Stimulated activated CD4-positive, alpha-beta T cell treated with anti-CD3 and anti-CD28 coated beads, Interleukin-1b, Interleukin-23, amount 100 ng/mL, for 24 hours (primary cell): ENCODE measurements around the gene PNMA5.
A peak's percentile ranks its signal among the peaks of the same experiment; 100 is the strongest.
"Not testable (repeated sequence)": the region's sequence is repeated elsewhere in the genome, so short reads cannot be mapped to it uniquely, and the experiment has no call there.

Source experiments
- DNase-seq, 4 experiments: peaks; one replicate each; pipeline ENCODE4 v3.0.0-alpha.2; 2020; ENCODE audit warnings: low read depth in 4 of 4, low spot score in 1 of 4

The PNMA5 gene

GRCh38 chrX:152993933-152994332, at the start of gene PNMA5:
PNMA5 (minus strand) TSS chrX:152994116; CDS start chrX:152991598, 2,518 bp downstream.
- DNase-seq, result no peak

DNA sequence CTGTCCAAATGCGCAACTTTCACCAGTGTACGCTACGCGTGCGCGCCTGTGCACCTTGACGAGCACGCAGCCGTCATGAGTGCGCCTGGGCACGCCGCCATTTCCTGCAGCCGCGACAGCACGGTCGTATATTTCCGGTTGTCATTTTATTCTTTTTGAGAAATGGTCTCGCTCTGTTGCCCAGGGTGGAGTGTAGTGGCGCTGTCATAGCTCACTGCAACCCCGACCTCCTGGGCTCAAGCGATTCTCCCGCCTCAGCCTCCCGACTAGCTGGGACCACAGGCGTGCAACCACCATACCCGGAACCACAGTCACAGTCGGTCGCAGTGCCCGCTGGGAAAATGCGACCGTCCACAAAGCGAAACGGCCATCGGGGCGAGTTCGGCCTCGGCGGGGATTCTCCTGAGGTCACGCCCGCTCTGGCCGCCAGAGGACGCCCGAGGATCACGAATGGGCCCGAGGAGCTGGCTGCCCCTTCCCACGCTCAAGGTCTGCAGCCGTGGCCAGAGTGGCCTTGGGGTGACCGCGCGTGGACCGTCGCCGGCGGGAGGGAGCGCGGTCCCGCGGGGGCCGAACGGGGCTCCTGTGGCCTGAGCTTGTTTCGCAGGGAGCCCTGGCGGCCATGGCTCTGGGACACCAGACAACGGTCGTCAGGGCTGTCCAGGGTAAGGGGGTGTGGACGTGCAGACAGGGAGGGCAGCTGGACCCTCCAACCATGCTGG, 38.6 kb upstream of the PNMA5 start:
- peak; percentile 19 to 43 (median 36) for DNase-seq

- DNase-seq, result no peak
Observed at GRCh38 chrX:153030801-153031200, 36.9 kb upstream of the PNMA5 start.

GRCh38 chrX:153029875-153030274, 36.0 kb upstream of the PNMA5 start:
- DNase-seq, result no peak

GRCh38 chrX:153029162-153029561, 35.2 kb upstream of the PNMA5 start:
- no peak for DNase-seq

DNA sequence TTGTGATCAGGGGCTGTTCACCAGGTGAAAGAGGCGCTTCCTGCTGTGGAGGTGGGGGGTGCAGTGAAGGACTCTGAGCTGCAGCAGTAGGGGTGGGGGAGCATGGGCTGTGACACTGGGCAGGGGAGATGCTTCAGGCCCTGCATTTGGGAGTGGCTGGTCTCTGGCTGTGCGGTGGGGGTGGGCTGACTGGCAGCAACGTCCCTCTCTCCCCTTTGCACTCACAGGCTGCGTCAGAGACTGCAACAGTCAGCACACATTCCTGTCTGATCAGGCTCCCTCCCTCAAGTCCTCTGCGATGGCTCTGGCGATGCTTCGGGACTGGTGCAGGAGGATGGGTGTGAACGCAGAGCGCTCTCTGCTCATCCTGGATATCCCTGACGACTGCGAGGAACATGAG, 34.6 kb upstream of the PNMA5 start:
- not testable (repeated sequence) for DNase-seq

DNA sequence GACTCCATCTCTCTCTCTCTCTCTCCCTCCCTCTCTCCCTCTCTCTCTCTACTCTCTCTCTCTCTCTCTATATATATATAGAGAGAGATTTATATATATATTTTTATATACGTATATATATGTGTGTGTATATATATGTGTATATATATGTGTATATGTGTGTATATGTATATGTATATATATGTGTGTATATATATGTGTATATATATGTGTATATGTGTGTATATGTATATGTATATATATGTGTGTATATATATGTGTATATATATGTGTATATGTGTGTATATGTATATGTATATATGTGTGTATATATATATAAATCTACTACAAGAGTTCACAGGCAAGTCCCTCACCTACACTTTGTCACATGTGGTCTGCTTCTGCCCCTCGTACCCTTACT, 32.6 kb upstream of the PNMA5 start:
- DNase-seq, result not testable (repeated sequence)

- no peak for DNase-seq
Observed at GRCh38 chrX:153019166-153019565, 25.2 kb upstream of the PNMA5 start.

DNA sequence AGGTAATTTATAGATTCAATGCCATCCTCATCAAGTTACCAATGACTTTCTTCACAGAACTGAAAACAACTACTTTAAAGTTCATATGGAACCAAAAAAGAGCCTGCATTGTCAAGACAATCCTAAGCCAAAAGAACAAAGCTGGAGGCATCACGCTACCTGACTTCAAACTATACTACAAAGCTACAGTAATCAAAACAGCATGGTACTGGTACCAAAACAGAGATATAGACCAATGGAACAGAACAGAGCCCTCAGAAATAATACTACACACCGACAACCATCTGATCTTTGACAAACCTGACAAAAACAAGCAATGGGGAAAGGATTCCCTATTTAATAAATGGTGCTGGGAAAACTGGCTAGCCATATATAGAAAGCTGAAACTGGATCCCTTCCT, 23.3 kb upstream of the PNMA5 start:
- DNase-seq, result not testable (repeated sequence)

- DNase-seq, result no peak
Observed at GRCh38 chrX:153004780-153005179, 10.9 kb upstream of the PNMA5 start.

DNA sequence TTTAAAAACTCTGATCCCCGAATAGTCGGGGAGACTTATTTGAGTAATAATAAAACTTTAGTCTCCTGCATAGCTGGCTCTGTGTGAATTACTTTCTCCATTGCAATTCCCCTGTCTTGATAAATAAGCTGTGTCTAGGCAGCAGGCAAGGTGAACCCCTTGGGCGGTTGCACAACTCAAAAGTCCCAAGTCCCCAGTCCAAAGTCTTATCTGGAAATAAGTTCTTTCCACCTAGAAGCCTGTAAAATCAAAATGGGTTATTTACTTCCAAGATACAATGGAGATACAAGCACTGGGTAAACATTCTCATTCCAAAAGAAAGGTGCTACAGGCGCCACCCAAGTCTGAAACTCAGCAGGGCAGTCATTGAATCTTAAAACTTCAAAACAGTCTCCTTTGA, 10.1 kb upstream of the PNMA5 start:
- DNase-seq, result no peak

GRCh38 chrX:153002182-153002581, 8.3 kb upstream of the PNMA5 start:
- DNase-seq, result not testable (repeated sequence)

DNA sequence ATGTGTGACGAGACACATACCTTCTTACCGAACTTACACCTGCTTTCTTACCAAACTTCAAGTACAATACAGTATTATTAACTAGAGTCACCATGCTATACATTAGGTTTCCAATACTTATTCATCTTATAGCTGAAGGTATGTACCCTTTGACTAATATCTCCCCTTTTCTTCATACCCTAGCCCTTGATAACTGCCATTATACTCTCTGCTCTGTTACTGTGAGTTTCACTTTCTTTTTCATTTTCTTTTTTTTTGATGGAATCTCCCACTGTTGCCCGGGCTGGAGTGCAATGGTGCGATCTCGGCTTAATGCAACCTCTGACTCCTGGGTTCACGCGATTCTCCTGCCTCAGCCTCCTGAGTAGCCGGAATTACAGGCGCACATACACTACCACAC, 3.4 kb upstream of the PNMA5 start:
- no peak for DNase-seq

GRCh38 chrX:152992115-152992514, 1.8 kb downstream of the PNMA5 start:
- no peak for DNase-seq

- no peak for DNase-seq
Observed at GRCh38 chrX:152991123-152991522, 2.8 kb downstream of the PNMA5 start.

DNA sequence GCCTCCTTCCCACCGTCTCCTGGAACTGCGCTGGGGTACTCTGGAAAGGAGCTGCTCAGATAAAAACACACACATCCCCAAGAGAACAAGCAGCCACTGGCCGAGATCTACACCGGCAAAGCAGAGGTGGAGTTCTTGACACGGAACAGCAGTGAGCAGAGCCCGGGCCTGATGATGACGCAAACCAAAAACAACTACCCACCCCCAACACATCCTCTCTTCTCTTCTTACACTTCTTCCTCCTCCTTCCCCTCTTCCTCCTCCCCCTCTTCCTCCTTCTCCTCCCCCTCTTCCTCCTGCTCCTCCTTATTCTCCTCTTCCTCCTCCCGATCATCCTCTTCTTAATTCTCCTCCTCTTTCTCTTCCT, 4.6 kb downstream of the PNMA5 start:
- no peak for DNase-seq

GRCh38 chrX:152988536-152989291, 5.2 kb downstream of the PNMA5 start:
- DNase-seq, result no peak

DNA sequence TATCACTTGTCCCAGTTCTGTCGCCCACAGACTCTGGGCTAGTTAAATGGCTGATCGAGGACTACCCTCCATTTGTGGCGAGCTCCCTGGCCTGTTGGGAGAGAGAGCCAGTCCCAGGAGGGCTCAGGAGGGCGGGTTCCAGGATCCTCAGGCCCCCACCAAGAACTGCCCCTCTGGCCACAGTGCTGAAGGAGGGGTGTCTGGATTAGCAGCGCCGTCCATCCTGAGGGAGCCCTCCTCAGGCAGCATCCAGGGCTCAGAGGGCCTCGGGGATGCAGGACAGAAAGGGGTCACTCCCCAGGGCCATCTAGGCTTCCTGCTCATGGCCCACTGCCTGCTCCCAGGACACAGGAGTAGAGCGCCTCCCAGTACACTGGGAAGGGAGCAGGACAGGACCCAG, 6.1 kb downstream of the PNMA5 start:
- no peak for DNase-seq

DNA sequence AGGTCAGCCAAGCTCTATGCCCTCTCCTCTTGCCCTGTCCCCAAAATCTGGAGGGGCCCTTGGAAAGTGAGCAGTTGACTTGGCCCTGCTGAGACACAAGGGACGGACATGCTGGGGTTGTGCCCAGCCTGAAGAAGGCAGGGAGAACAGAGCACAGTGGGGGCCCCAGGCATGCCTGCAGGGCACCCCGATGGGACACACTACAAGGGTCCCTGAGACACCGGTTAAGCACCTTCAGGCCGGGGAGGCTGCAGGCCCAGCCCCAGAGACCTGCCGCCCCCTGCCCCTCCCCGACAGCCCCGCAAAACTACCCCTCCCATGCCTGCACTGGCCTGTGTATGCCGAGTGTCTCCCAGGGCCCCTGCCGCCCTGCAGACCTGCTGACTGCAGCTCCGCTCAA, 6.8 kb downstream of the PNMA5 start:
- not testable (repeated sequence) for DNase-seq

GRCh38 chrX:152985383-152985782, 8.5 kb downstream of the PNMA5 start:
- not testable (repeated sequence) for DNase-seq

GRCh38 chrX:152968193-152968592, 25.7 kb downstream of the PNMA5 start:
- no peak for DNase-seq

DNA sequence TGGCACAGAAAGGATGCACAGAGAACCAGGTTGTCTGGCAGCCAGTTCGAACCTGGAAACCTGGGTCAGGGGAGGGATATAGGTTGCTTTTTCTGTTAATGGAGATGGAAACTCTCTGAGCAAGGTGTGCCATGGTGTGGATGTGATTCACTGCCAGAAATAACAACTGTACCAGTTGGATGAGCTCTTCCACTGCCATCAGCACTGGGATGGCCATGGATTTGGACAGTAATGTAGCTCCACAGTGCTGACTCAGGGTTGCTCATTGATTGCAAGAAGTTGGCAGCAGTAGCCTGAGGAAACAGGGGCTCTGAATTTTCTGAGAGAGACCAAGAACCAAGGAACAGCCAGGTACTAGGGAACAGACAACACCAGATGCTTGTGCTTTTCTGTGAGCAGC, 33.8 kb downstream of the PNMA5 start:
- DNase-seq, result no peak

DNA sequence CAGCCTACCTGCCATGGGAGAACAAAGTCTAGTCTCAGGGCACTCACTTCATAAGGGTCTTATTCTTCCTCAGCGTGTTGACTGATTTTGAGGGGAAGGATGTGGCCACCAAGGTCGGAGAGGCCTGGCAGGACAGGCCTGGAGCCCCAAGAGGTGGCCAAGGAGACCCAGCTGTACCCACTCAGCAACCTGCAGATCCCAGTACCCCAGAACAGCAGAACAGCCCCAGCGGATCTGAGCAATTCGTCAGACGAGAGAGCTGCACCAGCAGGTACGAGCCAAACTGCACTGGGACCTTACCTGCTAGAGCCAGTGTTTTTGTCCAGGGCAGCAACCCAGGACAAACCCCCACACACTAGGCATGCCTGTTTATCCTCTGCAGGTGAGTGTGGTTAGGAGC, 34.3 kb downstream of the PNMA5 start:
- DNase-seq, result no peak
